NCI-H1694 (cell line): Measurements from ENCODE around the gene KCNJ6.

ENCODE experiments used
- DNase-seq: peaks from one replicate; lab custom pipeline; 2025; lab: John Stamatoyannopoulos, UW

Gene KCNJ6

GRCh38 chr21:37863842-37864241 lies 52.4 kb downstream of the KCNJ6 start:
- no peak for DNase-seq

GRCh38 chr21:37862536-37862935 lies 53.7 kb downstream of the KCNJ6 start:
- peak; percentile 64 for DNase-seq

GRCh38 chr21:37861561-37861960 lies 54.7 kb downstream of the KCNJ6 start:
- no peak for DNase-seq

GRCh38 chr21:37860416-37860815 lies 55.8 kb downstream of the KCNJ6 start:
- no peak for DNase-seq

GRCh38 chr21:37855647-37856625 lies 60.3 kb downstream of the KCNJ6 start:
- DNase-seq: peak; percentile 97

GRCh38 chr21:37855271-37855646 lies 61.0 kb downstream of the KCNJ6 start:
- DNase-seq: no peak

- no peak for DNase-seq
Observed at GRCh38 chr21:37849506-37850102, 66.7 kb downstream of the KCNJ6 start.

- DNase-seq: no peak
Observed at GRCh38 chr21:37848721-37849490, 67.4 kb downstream of the KCNJ6 start.

GRCh38 chr21:37845535-37845934 lies 70.7 kb downstream of the KCNJ6 start:
- no peak for DNase-seq

GRCh38 chr21:37843191-37843590 lies 73.1 kb downstream of the KCNJ6 start:
- no peak for DNase-seq

GRCh38 chr21:37842163-37842919 lies 73.9 kb downstream of the KCNJ6 start:
- no peak for DNase-seq

- peak; percentile 35 for DNase-seq
Observed at GRCh38 chr21:37837381-37837780, 78.9 kb downstream of the KCNJ6 start.

GRCh38 chr21:37835481-37835880 lies 80.8 kb downstream of the KCNJ6 start:
- no peak for DNase-seq

GRCh38 chr21:37833301-37833700 lies 83.0 kb downstream of the KCNJ6 start:
- DNase-seq: no peak

- peak; percentile 88 for DNase-seq
Observed at GRCh38 chr21:37829447-37829846, 86.8 kb downstream of the KCNJ6 start.

GRCh38 chr21:37828991-37829390 lies 87.3 kb downstream of the KCNJ6 start:
- DNase-seq: peak; percentile 96

GRCh38 chr21:37828556-37828955 lies 87.7 kb downstream of the KCNJ6 start:
- DNase-seq: peak; percentile 63

- DNase-seq: peak; percentile 12
Observed at GRCh38 chr21:37827913-37828312, 88.3 kb downstream of the KCNJ6 start.

GRCh38 chr21:37821786-37822450 lies 94.3 kb downstream of the KCNJ6 start:
- DNase-seq: no peak

- DNase-seq: no peak
Observed at GRCh38 chr21:37821092-37821491, 95.2 kb downstream of the KCNJ6 start.

- no peak for DNase-seq
Observed at GRCh38 chr21:37819372-37819771, 96.9 kb downstream of the KCNJ6 start.
